Heart left ventricle (tissue), 13 donors: ENCODE data around the gene PIP4K2A.

Experiments used
- CTCF ChIP-seq, 12 donors: fragments of 200-600 bp; sonication (generic) in 4 of 12; IDR thresholded peaks; one replicate each; pipeline versions ENCODE4 v1.5.0 to v1.8.0; 2018 to 2022; ENCODE audit warnings: antibody characterized with exemption in 12 of 12, mild to moderate bottlenecking in 5 of 12
- POLR2A ChIP-seq, 2 donors: fragments of 450-650 bp; IDR thresholded peaks; one replicate each; pipeline ENCODE4 v1.6.1; 2017; ENCODE audit warnings: antibody characterized with exemption in 2 of 2, mild to moderate bottlenecking in 2 of 2, moderate library complexity in 2 of 2
- donor health status: ischemic (EF 13 %, LVEDD 7.1; RV severe dilation, severe dysfunction).
- donor health status: DM: no; HTN: yes; CAD: no.
- donor health status: DM: no; HTN: no; CAD: no.
- donor health status: ischemic (EF 25% LVEDD 6.9; RV normal size, moderate dysfunction).
- donor health status: ischemic (EF 25% LVEDD 5.7; RV mildly dilated, moderate dysfunction).
- donor health status: ischemic (EF 35%, LVEDD 5.7; RV mildly dilated, moderate dysfunction).
- donor health status: nonischemic (EF 11% LVEDD 7.7; RV severe dilation, severe dysfunction).
- donor health status: DM: yes; HTN: yes; CAD: no.
- donor health status: PGD.
- donor health status: ischemic (EF 29% LVEDD 5.4; RV normal size, mild dysfunction).
- donor health status: nonischemic (EF 23%, LVEDD 6.1; RV moderate dilation, normal function).

- TF ChIP-seq CTCF (IDR thresholded peaks at IDR 0.05) (no peak), POLR2A (IDR thresholded peaks at IDR 0.05) (no peak)
Measured at GRCh38 chr10:22615101-22615500, 99.3 kb downstream of the PIP4K2A start.
